OCI-LY1 (cell line): Measurements from ENCODE around the gene AHI1.

Experiments
- H2AFZ ChIP-seq: fragments of 200-600 bp; sonication (generic), shearing (Covaris generic); 2 replicates; pipeline ENCODE4 v1.6.0; 2014; ENCODE audit warnings: antibody characterized with exemption, mild to moderate bottlenecking, low read length
- H3F3A ChIP-seq: fragments of 200-600 bp; sonication (generic), shearing (Covaris generic); 2 replicates; pipeline ENCODE4 v1.6.0; 2014; ENCODE audit warnings: mild to moderate bottlenecking, antibody characterized with exemption, low read length, moderate library complexity; ENCODE audit not compliant: insufficient read depth
- H3K27ac ChIP-seq: fragments of 200-600 bp; sonication (generic); 2 replicates; pipeline ENCODE4 v1.5.1; 2014; ENCODE audit warnings: low read length, mixed run types, mild to moderate bottlenecking, low read depth; ENCODE audit not compliant: poor library complexity, severe bottlenecking
- H3K27me3 ChIP-seq: fragments of 200-600 bp; sonication (generic); 2 replicates; pipeline ENCODE4 v1.6.0; 2014; ENCODE audit warnings: antibody characterized with exemption, mild to moderate bottlenecking, low read length, moderate library complexity; ENCODE audit not compliant: insufficient read depth
- H3K36me3 ChIP-seq: fragments of 200-600 bp; sonication (generic); 2 replicates; pipeline ENCODE4 v1.6.1; 2014; ENCODE audit warnings: mild to moderate bottlenecking, antibody characterized with exemption, low read length, moderate library complexity, mixed read lengths; ENCODE audit not compliant: insufficient read depth
- H3K4me1 ChIP-seq: fragments of 200-600 bp; sonication (generic); 2 replicates; pipeline ENCODE4 v1.5.1; 2014; ENCODE audit warnings: mild to moderate bottlenecking, low read length, moderate library complexity; ENCODE audit not compliant: insufficient read depth, severe bottlenecking
- H3K4me2 ChIP-seq: fragments of 200-600 bp; sonication (generic), shearing (Covaris generic); 2 replicates; pipeline ENCODE4 v1.6.1; 2014; ENCODE audit warnings: low read length
- H3K4me3 ChIP-seq: fragments of 200-600 bp; sonication (generic); 2 replicates; pipeline ENCODE4 v1.5.1; 2014; ENCODE audit warnings: low read length, low read depth, mild to moderate bottlenecking, mixed read lengths; ENCODE audit not compliant: poor library complexity, severe bottlenecking
- H3K79me2 ChIP-seq: fragments of 200-600 bp; shearing (Covaris generic); 2 replicates; pipeline ENCODE4 v1.6.1; 2016; ENCODE audit warnings: mixed run types, low read length, mixed read lengths; ENCODE audit not compliant: insufficient read depth
- H3K9ac ChIP-seq: fragments of 200-600 bp; sonication (generic), shearing (Covaris generic); 2 replicates; pipeline ENCODE4 v1.6.1; 2014; ENCODE audit warnings: mild to moderate bottlenecking, low read length, mixed read lengths
- H3K9me2 ChIP-seq: fragments of 200-600 bp; sonication (generic), shearing (Covaris generic); 2 replicates; pipeline ENCODE4 v1.6.1; 2014; ENCODE audit warnings: low read depth, mild to moderate bottlenecking, low read length, mixed read lengths
- H3K9me3 ChIP-seq: fragments of 200-600 bp; shearing (Covaris generic); 2 replicates; pipeline ENCODE4 v1.6.1; 2014; ENCODE audit warnings: low read length, mixed read lengths
- H4K20me1 ChIP-seq: fragments of 200-600 bp; sonication (generic), shearing (Covaris generic); 2 replicates; pipeline ENCODE4 v1.6.0; 2016; ENCODE audit warnings: mild to moderate bottlenecking, low read length; ENCODE audit not compliant: insufficient read depth
- CTCF ChIP-seq: fragments of 200-600 bp; sonication (generic), shearing (Covaris generic); IDR thresholded peaks from 2 replicates; pipeline ENCODE4 v1.5.1; 2017; ENCODE audit warnings: mild to moderate bottlenecking, antibody characterized with exemption, low read length, moderate library complexity, mixed read lengths
- EZH2 ChIP-seq: fragments of 200-600 bp; sonication (generic), shearing (Covaris generic); IDR thresholded peaks from 2 replicates; pipeline ENCODE4 v1.8.0; 2017; ENCODE audit warnings: borderline replicate concordance, mixed run types, mild to moderate bottlenecking, antibody characterized with exemption, low read length, moderate library complexity, mixed read lengths

Gene AHI1

GRCh38 chr6:135310291-135310690, 187.2 kb downstream of the AHI1 start:
- no peaks in the 10 kb centered on the region for H3K79me2 ChIP-seq
- TF ChIP-seq EZH2 (no peak), CTCF (no peak)
- no peaks in the 10 kb centered on the region for H3K9me2 ChIP-seq
- H3F3A ChIP-seq = no peaks in the 10 kb centered on the region
- no peaks in the 10 kb centered on the region for H3K27me3 ChIP-seq
- no peaks in the 10 kb centered on the region for H4K20me1 ChIP-seq
- H3K36me3 ChIP-seq = no peaks in the 10 kb centered on the region
- H3K4me1 ChIP-seq = peaks cover 26% of the 10 kb centered on the region
- H3K9me3 ChIP-seq = no peaks in the 10 kb centered on the region
- no peak overlapping the region for H3K4me3 ChIP-seq
- H3K4me2 ChIP-seq = no peak overlapping the region
- H3K27ac ChIP-seq = no peak overlapping the region
- H2AFZ ChIP-seq = no peak overlapping the region
- no peak overlapping the region for H3K9ac ChIP-seq

GRCh38 chr6:135306740-135307420, 190.7 kb downstream of the AHI1 start:
- Histone ChIP-seq H2AFZ (no peak overlapping the region), H3K79me2 (no peaks in the 10 kb centered on the region), H3K27ac (no peak overlapping the region), H3F3A (no peaks in the 10 kb centered on the region), H3K9me3 (no peaks in the 10 kb centered on the region), H3K4me2 (no peak overlapping the region), H4K20me1 (no peaks in the 10 kb centered on the region), H3K27me3 (no peaks in the 10 kb centered on the region), H3K36me3 (no peaks in the 10 kb centered on the region), H3K4me3 (no peak overlapping the region), H3K9me2 (no peaks in the 10 kb centered on the region), H3K9ac (no peak overlapping the region), H3K4me1 (peaks cover 25% of the 10 kb centered on the region)
- no peak for TF ChIP-seq CTCF
- no peak for TF ChIP-seq EZH2

GRCh38 chr6:135306166-135306565, 191.4 kb downstream of the AHI1 start:
- Histone ChIP-seq H2AFZ (no peak overlapping the region), H3K4me1 (peaks cover 18% of the 10 kb centered on the region), H3K27ac (no peak overlapping the region), H3K9ac (no peak overlapping the region), H3F3A (no peaks in the 10 kb centered on the region), H4K20me1 (no peaks in the 10 kb centered on the region), H3K9me2 (no peaks in the 10 kb centered on the region), H3K4me3 (no peak overlapping the region), H3K36me3 (no peaks in the 10 kb centered on the region), H3K4me2 (no peak overlapping the region), H3K79me2 (no peaks in the 10 kb centered on the region), H3K27me3 (no peaks in the 10 kb centered on the region), H3K9me3 (no peaks in the 10 kb centered on the region)
- TF ChIP-seq EZH2 (no peak), CTCF (no peak)
